K562 (cell line): ENCODE results near the gene PLEKHG5. TPM values are rescaled to one million over a fixed set of nuclear protein-coding genes. Genes with fewer than 3 reads are reported as not detected.

ENCODE experiments used
- ATAC-seq: fragments of 200-7000 bp; cut with Tn5 transposase; 3 replicates; pipeline ENCODE4 v1.9.1; 2020; ENCODE audit warnings: moderate library complexity
- BruUV-seq: library from RNA; stranded (reverse); fragments of 400-500 nt; replicated peaks from 2 replicates; lab custom pipeline; 2021; lab: Mats Ljungman, UMichigan
- CTCF ChIA-PET: fragments of 300-600 bp; formaldehyde crosslinking; extraction: SDS; loops from one replicate; lab custom pipeline; 2021; ENCODE audit warnings: low intra/inter-chr PET ratio; lab: Yijun Ruan, JAX
- POLR2A ChIA-PET: fragments of 300-600, 350-650 bp; sonication (Branson Sonifier 250); formaldehyde crosslinking; extraction: SDS; loops from one replicate; lab custom pipeline; 2021; ENCODE audit warnings: antibody characterized with exemption, inconsistent platforms; lab: Yijun Ruan, JAX
- DNase-seq, 4 experiments: peaks; one replicate each; pipeline versions ENCODE4 v3.0.0 to v3.0.0-alpha.2; 2011 to 2018; ENCODE audit warnings: low spot score in 3 of 4, mixed read lengths in 3 of 4; ENCODE audit errors: extremely low read depth in 1 of 4
- FAIRE-seq: peaks from 2 replicates; lab custom pipeline; 2011; peaks lifted over from hg19 to GRCh38; lab: Jason Lieb, UNC
- H2AFZ ChIP-seq: 2 replicates; pipeline ENCODE4 v1.6.0; 2011; ENCODE audit warnings: low read depth, low read length, control low read depth, inconsistent platforms
- H3K27ac ChIP-seq: fragments of 200-600 bp; 3 replicates; pipeline ENCODE4 v1.8.0; 2011; ENCODE audit warnings: low read depth, mild to moderate bottlenecking, control low read depth, inconsistent platforms, low read length, moderate library complexity, mixed read lengths; ENCODE audit errors: extremely low read depth
- H3K27me3 ChIP-seq, 2 experiments: fragments of 300-600 bp in 1 of 2; 2 replicates in 1 of 2; 3 replicates in 1 of 2; pipeline versions ENCODE4 v1.6.0 to v1.8.0; 2011; ENCODE audit warnings: inconsistent platforms in 2 of 2, low read length in 2 of 2, mild to moderate bottlenecking in 1 of 2, mixed read lengths in 1 of 2, moderate library complexity in 1 of 2; ENCODE audit not compliant: control insufficient read depth in 2 of 2, insufficient read depth in 2 of 2
- H3K36me3 ChIP-seq: fragments of 300-600 bp; 3 replicates; pipeline ENCODE4 v1.8.0; 2011; ENCODE audit warnings: mild to moderate bottlenecking, low read length, inconsistent platforms; ENCODE audit not compliant: control insufficient read depth, insufficient read depth
- H3K4me1 ChIP-seq, 2 experiments: fragments of 200-600 bp in 1 of 2; replicated peaks in 1 of 2; 2 replicates in 1 of 2; 3 replicates in 1 of 2; pipeline versions ENCODE4 v1.5.1 to v1.8.0; 2011; ENCODE audit warnings: inconsistent platforms in 2 of 2, low read length in 2 of 2, mild to moderate bottlenecking in 1 of 2, mixed read lengths in 1 of 2, moderate library complexity in 1 of 2; ENCODE audit not compliant: control insufficient read depth in 2 of 2, insufficient read depth in 2 of 2
- H3K4me2 ChIP-seq: 2 replicates; pipeline ENCODE4 v1.6.1; 2011; ENCODE audit warnings: low read length, control low read depth, inconsistent platforms, mixed read lengths; ENCODE audit not compliant: insufficient read depth
- H3K4me3 ChIP-seq: fragments of 200-600 bp; sonication (generic), shearing (Covaris generic); 2 replicates; pipeline ENCODE4 v1.5.1; 2016; ENCODE audit warnings: control low read depth, inconsistent platforms
- H3K79me2 ChIP-seq: fragments of 200-600 bp; 3 replicates; pipeline ENCODE4 v1.8.0; 2011; ENCODE audit warnings: low read length, inconsistent platforms; ENCODE audit not compliant: control insufficient read depth, insufficient read depth
- H3K9ac ChIP-seq, 2 experiments: 2 replicates each; pipeline versions ENCODE4 v1.6.0 to v1.6.1; 2011; ENCODE audit warnings: low read depth in 2 of 2, low read length in 2 of 2, control low read depth in 1 of 2, inconsistent platforms in 1 of 2, mild to moderate bottlenecking in 1 of 2, mixed read lengths in 1 of 2; ENCODE audit not compliant: insufficient read depth in 1 of 2
- H3K9me1 ChIP-seq: one replicate; pipeline ENCODE4 v1.6.0; 2011; ENCODE audit warnings: inconsistent platforms, mild to moderate bottlenecking, low read length, moderate library complexity; ENCODE audit not compliant: control insufficient read depth, insufficient read depth
- H3K9me3 ChIP-seq: replicated peaks from 2 replicates; pipeline ENCODE4 v1.5.1; 2011; ENCODE audit warnings: low read depth, low read length, inconsistent platforms; ENCODE audit not compliant: control insufficient read depth, insufficient read depth
- H4K20me1 ChIP-seq: replicated peaks from 2 replicates; pipeline ENCODE4 v1.6.1; 2011; ENCODE audit warnings: low read length, inconsistent platforms, mixed read lengths; ENCODE audit not compliant: control insufficient read depth, insufficient read depth
- COPS2 ChIP-seq: fragments of 450-650 bp; conservative IDR thresholded peaks from 2 replicates; pipeline ENCODE4 v1.6.1; 2016; ENCODE audit warnings: mild to moderate bottlenecking, moderate library complexity
- FOXO4 ChIP-seq: fragments of 450-650 bp; formaldehyde crosslinking; IDR thresholded peaks from 2 replicates; pipeline ENCODE4 v1.4.0; 2020; ENCODE audit warnings: mild to moderate bottlenecking, moderate library complexity
- KDM2B ChIP-seq: fragments of 250-450 bp; sonication (Bioruptor Pico); IDR thresholded peaks from 2 replicates; pipeline ENCODE4 v1.8.0; 2021; ENCODE audit warnings: mild to moderate bottlenecking, moderate library complexity
- MAFK ChIP-seq: IDR thresholded peaks from 2 replicates; pipeline ENCODE4 v1.6.1; 2011; ENCODE audit warnings: low read length, improper control_type of control experiment
- TCFL5 ChIP-seq: fragments of 250-450 bp; sonication (Bioruptor Pico); conservative IDR thresholded peaks from 2 replicates; pipeline ENCODE4 v1.6.1; 2021; ENCODE audit warnings: mild to moderate bottlenecking, moderate library complexity, matching md5 sums
- ZSCAN29 ChIP-seq: fragments of 450-650 bp; IDR thresholded peaks from 2 replicates; pipeline ENCODE4 v1.6.1; 2017
- WGBS: fragments of 100-300 bp; shearing (Covaris generic); methylation state at CpG from one replicate; pipeline ENCODE4 v1.1.6; 2016; ENCODE audit warnings: low coverage, mixed read lengths; ENCODE audit not compliant: insufficient coverage; ENCODE audit errors: missing lambda C conversion rate; 5-methylcytosine and 5-hydroxymethylcytosine counted together
- in situ Hi-C: fragments of 300-500 bp; cut with MboI; formaldehyde crosslinking; loops from 4 replicates; pipeline ENCODE4 v1.15.0; 2018; ENCODE audit warnings: inconsistent platforms, mixed read lengths
- intact Hi-C: fragments of 100-400 bp; cut with micrococcal nuclease; formaldehyde crosslinking; loops from 2 replicates; pipeline ENCODE4 v1.14.2; 2022
- polyA plus RNA-seq, 8 experiments: library from polyadenylated mRNA; depleted of rRNA in 4 of 8; stranded (reverse) in 5 of 8; unstranded in 3 of 8; fragments of >200 nt; fragmentation: Nextera tagmentation in 2 of 8; fragmentation: Illumina TruSeq in 1 of 8; extraction: Ambion mirVana in 2 of 8; extraction: Trizol in 1 of 8; gene quantifications; 2 replicates each; pipeline versions ENCODE4 v1.2.1 to v1.2.3, GENCODE V29; 2011 to 2014; ENCODE audit warnings: inconsistent platforms in 1 of 8, missing spikeins in 1 of 8
- total RNA-seq, 7 experiments: library from RNA; depleted of rRNA in 6 of 7; stranded (reverse); fragments of >200 nt in 6 of 7; fragmentation: Illumina TruSeq in 2 of 7; extraction: Trizol in 2 of 7; gene quantifications; 2 replicates each; pipeline versions ENCODE4 v1.2.1 to v1.2.3, GENCODE V29; 2011 to 2021; ENCODE audit warnings: low replicate concordance in 1 of 7
- TF ChIP-seq, protein P1 (sequence below): fragments of 250-450 bp; sonication (Bioruptor Pico); IDR thresholded peaks from 2 replicates; pipeline ENCODE4 v1.5.0; 2021; ENCODE audit warnings: mild to moderate bottlenecking, moderate library complexity

The PLEKHG5 gene
- total and polyA plus RNA-seq, 9 of the 15 experiments (the other 6 are each of a cell fraction or from before 2014, with no cell fraction given), result 0.04 to 0.29 (median 0.09) TPM; not detected in 3

- peaks cover 88 to 100% of the 10 kb centered on the region in 2 experiments for H3K27me3 ChIP-seq
- ChIA-PET POLR2A (interaction anchor here (0.7 to 6.1 kb wide), 3 partner anchors 9 to 106 kb away, joined by 4 to 57 read pairs (median 4); no protein-coding TSS in a partner anchor), CTCF (no interaction called here)
Observed at GRCh38 chr1:6504887-6505286, 13.4 kb upstream of the PLEKHG5 start.

More at GRCh38 chr1:6504887-6505286, 13.4 kb upstream of the PLEKHG5 start:
- ATAC-seq (no peak; the same call in 2 of the 3 replicates), DNase-seq (no peak), FAIRE-seq (no peak)
- Histone ChIP-seq H2AFZ (no peak overlapping the region), H3K79me2 (no peaks in the 10 kb centered on the region), H3K4me3 (no peak overlapping the region), H3K9me1 (no peaks in the 10 kb centered on the region), H3K4me2 (no peak overlapping the region), H3K9ac (peak overlapping the region in 1 of 2 experiments; percentile 61; a peak in 2 of 4 replicates), H3K36me3 (no peaks in the 10 kb centered on the region), H3K9me3 (no peaks in the 10 kb centered on the region), H4K20me1 (peaks cover 39% of the 10 kb centered on the region), H3K4me1 (peaks cover 0 to 59% of the 10 kb centered on the region in 2 experiments; a peak in 2 of 5 replicates), H3K27ac (no peak overlapping the region)
- BruUV-seq, result no TSS peak
- WGBS, result 27% methylated on average over 15 of the region's 15 CpGs
- TF ChIP-seq COPS2, result no peak
- no peak for TF ChIP-seq ZSCAN29
- TF ChIP-seq, protein P1, sequence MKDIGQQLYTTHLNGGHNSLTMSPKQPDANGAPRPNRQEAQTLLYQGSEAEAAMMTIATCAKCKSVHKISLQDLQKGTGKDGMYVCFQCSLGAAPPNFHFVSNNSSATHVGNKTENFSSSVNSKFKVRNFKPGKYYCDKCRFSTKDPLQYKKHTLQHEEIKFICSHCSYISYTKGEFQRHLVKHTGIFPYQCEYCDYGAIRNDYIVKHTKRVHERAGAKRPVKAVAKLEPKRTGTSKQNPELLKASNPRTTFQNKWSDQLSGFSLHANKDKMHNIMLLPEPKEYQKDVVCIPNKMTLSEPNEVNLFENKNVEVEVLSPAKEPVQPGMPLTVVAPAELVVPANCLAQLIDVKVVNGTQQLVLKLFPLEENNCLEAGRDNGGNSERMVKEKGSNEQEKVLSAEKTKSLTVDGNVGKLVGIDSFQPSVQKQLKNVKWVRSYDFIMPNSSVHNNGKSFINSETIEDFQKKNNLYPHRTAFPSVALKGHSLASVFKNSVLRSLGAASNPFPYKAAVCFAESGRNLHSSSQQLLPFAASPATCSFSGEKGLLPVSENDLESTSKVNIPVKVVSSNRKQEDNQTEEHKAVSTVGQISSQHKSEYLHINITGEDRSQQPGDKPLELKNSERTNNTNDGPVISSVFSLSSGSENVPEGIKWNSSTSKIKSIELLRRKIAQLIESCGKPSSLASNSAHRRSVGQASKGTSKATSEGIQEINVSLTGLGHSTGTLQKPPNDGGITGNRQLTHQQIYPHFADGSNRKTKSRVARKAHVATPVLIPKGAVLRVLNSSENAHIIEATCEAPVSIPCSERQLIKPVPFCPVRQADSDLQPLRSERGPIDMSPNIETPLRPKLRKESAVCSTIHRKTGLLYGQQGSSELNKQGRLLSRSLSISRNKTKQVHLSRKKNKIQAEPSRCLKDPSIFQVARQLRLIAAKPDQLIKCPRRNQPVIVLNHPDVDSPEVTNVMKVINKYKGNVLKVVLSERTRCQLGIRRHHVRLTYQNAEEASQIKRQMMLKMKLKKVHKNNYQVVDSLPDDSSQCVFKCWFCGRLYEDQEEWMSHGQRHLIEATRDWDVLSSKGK, result no peak
- no peak for TF ChIP-seq MAFK
- TF ChIP-seq TCFL5 (CRISPR knock-in tag), result no peak
- no peak for TF ChIP-seq KDM2B (CRISPR knock-in tag)
- TF ChIP-seq FOXO4, result no peak
- in situ Hi-C loops (no loop called here), intact Hi-C loops (no loop called here)
